ENCODE results near the gene DCT.

The DCT gene

DNA sequence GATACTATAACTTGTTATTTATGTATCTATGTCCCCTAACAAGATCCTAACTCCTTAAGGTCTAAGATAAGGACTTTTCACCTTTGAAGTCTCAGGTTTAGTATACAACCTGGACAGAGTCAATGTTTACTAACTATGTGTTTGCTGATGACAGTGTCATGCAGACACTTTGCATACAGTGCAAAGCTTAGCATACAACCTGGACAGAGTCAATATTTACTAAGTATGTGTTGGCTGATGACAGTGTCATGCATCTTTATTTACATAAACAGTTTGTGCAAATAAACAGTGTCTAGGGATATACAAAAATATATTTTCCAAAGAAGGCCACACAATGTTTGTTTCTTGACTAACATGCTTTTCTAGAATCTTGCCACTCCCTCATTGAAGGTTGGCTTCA lies 34.7 kb downstream of the DCT start:
- DNase-seq = no peak

DNA sequence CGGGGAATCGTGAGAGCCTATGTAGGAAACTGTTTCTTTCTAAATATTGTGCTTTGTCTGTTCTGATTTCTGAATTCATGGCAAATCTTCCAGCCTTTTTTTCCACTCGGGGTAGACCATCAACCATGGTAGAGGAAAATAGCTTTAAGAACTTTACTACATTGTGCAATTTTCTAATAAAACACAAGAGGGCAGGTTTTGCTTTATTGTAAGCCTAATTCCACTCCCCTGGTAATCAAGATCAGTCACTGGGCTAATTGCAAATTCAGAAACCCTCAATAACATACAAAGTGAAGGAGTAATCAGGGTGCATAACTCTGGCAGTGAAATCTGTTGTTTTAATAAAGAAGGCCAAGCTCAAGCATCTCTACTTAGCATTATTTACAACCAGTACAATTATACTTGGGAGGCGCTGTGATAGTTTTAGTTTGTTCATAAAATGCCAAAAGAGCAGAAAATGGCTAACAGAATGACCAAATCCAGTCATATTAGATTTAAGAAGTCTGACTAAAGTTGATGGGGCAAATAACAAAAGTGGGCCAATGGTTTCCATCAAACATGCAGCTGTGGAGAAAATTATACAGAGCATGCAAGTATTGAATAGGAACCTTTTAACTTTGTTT lies 43.8 kb downstream of the DCT start:
- peak; percentile 88 for DNase-seq

DNA sequence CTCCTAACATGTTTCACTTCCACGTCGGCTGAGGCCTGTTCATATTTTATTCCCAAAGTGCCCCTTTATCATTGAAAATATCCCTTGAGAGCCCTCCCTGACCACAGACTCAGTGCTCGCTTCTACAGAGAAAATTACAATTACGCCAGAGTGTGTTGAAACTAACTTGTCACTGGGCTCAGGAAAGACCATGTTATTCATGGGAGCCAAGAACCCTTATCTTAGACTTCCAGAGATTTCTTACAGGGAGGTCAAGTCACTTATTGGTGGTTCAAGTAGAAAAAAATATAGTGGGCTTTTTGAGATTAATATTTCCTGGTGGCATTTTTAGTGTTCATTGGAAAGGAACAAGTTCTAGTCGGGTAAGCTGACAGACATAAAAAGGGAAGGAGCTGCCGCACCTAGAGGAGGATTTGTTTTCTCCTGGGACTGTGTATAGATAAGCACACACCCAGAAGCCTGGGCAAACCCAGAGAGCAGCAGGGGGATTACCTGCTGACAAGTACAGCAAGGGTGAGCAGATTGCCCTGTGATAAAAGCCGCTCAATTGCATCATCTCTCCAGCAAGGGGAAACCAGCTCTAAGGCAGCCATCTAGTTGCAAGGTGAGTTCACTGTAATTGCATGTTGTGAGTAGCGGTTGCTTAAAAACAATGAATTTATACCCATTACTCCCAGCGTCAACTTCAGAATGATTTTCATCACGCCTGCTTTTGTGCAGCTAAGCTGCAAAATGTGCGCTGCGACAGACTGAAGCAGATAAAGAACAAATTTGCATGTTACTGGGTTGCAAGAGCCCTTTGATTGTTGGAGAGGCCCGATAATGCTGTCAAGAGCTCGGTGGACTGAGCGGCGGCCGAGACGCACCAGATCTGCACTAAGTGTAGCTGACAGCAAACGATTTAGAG lies 46.2 kb downstream of the DCT start:
- DNase-seq = peak; percentile 90

DNA sequence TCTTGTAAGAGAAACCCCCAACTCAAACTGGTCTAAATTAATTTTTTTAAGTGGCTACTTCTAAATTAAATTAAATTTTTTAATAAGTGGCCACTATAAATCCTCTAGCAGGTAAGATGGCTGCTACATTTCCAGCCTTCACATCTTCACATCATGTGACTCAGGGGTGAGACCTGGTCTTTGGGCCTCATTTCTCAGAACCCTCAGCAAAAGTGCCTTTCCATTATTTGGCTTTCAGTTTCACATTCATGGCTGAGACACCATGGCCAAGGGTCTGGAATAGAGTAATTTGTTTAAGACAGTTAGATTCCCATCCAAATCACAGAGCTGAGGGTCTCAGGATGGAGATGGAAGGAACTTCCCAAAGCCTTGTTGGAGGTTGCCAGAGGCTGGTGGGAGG lies 47.5 kb downstream of the DCT start:
- peak; percentile 89 for DNase-seq

DNA sequence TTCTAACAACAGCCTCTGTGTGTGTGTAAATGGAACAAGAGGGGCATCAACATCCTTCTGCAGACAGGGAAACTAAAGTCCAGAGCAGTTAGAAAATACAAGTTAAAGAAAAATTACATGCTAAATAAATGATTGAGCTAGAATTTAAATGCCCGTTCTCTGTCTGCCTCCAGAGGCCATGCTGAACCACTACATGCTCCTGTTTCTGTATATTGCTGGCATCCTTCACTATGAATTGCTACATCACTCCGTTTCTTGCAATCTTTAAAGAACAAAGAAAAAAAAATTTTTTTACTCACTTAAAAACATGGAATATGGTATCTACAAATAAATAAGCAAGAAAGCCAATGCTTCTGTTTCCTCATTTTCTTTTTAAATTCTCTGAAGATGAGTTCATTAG lies 47.9 kb downstream of the DCT start:
- peak; percentile 53 for DNase-seq

DNA sequence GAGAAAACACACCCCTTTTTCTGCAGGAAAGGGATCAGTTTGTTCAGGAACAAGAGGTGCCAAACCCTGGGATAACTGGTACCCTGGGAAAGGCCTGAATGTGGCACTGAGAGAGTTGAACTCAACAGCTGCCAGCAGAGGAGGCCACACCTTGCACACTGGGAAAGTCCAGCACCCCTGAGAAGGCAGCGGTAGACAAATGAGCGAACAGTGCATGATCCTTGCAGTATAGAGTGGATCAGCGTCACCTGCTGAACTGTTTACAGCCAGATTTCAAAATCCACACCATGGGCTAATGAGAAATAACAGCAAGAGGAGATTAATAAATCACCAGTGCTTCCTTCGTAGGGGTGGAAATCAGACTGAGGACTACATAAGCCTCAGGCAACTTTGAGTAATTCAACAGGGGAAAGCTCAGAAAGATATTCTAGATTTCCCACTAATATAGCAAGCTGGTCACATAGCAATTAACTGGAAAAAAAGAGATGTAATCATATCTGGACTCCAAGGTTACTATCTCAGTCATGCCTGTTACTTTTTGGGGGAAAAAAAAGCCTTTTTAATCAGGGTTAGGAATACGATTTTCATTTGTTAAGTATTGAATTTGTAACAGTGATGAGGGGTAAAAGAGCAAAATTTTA lies 52.0 kb downstream of the DCT start:
- no peak for DNase-seq

DNA sequence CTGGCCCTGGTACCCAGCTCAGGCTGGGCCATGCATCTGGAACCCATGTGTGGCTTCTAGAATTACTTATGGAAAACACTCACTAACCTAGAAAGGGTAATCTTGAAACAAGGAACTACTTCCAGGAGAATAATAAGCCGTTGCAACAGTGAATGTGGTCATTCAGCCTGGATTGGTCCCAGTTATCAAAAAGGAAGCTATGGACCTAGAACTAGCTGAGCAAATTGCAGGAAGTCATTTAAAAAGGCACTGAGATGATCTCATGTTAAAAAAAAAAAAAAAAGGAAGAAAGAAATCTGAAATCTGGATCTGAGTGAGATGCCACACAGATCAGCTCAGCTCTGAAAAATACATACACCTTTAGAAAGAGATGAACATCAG lies 59.6 kb downstream of the DCT start:
- DNase-seq = peak; percentile 21

DNA sequence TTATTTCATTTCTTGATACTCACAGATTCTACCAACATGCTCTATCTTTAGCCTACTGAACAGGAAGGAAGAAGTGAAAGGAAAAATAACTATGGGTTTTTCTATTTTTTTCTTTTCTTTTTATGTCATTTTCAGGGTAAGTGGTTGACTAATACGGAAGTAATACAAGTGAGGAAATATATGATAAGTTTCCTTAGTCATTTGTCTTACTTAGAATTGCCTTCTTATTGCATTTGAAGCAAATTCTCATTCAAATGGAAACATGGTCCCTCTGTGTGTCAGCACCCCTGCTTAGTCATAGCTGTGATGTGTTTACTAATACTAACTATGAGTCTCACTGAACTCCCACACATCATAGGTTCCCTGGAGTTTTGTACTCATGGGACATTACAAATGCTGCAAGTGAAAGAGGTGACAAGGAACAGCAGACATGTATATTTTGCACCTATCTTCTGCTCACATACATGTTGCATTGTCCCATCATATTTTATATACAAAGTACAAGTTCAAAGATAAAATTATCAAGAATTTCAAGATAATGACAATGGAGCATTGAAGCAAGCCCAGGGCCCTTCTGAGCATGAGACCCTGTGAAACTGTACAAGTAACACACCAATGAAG lies 60.1 kb downstream of the DCT start:
- DNase-seq = peak; percentile 69

DNA sequence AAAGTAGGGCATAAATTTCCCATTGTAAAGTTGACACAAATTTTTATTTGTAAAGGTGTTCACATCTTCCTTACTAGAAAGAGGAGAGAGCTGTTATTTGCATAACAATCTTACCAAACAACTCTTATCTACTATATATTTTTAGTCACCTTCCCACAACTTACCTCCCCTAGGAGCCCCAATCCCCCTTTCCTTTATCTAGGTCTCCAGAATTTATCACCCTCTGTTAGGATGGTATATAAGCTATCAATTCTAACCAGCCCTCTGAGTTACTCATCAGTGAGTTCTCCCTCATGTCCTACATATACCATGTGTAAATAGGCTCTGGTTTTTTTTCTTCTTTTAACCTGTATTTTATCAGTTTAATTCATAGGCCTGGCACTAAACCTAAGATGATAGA lies 62.2 kb downstream of the DCT start:
- DNase-seq = no peak

DNA sequence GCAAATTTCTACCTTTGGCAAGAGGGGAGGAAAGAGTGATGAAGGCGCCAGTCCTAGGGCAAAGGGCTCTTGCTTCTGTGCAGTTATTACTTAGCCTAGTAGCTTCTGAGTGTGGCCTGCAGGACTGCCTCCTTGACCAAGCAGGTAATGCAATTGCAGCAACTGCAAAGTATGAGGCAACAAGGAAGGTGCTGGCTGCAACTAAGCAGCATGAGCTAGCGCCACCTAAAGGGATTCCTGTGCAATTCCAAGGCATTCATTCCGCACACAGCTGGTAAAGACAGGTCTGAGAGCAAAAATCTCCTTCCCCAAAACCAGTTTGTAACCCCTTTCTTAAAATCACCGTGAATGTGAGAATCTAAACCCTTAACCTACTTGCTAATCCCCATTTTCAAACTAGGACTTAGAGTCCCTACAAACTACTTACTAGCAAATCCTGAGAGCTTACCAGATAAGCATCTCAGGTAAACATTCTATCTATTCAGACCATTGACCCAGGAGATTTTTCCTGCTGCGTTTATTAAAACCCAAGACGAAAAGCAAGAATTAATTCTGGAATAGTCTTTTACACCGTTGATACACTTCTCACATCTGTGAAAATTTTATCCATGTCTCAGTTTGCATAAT lies 62.9 kb downstream of the DCT start:
- peak; percentile 45 for DNase-seq

DNA sequence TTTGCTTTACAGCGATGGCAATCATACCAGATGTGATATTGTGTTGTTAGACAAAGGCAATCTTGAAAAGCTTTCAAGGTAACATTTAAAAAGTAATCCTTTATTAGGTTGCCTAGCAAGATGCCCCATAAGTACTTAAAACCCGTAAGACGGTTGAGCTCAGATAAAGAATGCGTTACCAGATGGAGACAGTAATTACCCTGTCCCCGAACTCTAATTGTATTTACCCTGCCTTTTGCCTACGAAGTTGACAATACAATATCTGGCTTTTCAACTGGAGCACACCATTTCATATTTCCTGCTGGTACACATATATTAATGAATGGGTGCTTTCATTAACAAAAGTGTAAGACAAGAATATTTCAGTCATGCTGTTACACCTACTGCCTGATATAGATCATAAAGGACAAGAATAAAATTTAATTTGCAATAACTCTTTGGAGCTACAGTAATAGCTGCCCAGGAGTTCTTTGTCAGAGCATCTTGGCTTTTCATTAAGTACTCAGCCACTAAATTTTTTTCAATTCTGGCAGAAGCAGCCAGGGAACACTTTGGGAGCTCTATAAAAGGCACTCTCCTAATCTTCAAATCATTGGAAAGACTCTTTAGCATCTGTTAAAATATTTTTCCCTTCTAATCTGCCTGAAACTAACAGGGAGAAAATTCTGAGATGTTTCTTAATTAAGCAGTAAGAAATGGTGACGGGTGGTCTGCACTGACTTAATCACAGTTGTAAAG lies 63.8 kb downstream of the DCT start:
- no peak for DNase-seq

DNA sequence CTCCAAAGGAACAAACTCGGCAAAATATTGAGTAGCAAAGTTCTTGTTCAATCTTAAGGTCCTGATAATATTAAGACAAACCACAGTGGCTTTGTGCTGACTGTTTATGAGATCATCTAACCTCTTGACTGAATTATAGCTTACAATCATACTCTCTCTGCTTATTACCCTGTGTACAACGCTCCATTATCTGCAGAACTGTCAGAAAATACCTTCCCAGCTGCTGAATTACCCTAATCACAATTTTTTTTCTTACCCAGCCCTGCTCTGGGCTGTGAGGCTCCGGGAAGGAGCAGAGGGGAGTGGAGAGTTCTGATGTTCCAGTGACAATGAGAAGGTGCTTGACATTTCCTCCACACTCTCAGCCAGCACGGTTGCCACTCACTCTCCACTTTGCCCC lies 64.8 kb downstream of the DCT start:
- no peak for DNase-seq

DNA sequence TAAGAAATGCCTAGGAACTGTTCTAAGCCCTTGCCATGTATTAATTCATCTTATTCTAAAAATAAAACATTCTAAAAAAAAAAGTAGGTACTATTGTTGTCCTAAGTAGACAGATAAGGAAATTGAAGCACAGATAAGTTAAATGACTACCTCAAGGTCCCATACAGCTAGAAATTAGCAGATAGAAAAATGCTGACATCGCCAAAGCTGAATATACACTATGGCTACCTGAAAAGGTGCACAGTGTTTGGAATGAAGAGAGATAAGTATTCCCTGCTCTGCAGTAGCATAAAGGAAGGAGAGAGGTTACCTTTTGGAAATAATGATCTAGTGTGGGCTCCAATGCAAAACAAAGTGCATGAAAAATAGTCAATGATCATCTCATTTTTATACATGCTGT lies 65.3 kb downstream of the DCT start:
- DNase-seq = no peak

DNA sequence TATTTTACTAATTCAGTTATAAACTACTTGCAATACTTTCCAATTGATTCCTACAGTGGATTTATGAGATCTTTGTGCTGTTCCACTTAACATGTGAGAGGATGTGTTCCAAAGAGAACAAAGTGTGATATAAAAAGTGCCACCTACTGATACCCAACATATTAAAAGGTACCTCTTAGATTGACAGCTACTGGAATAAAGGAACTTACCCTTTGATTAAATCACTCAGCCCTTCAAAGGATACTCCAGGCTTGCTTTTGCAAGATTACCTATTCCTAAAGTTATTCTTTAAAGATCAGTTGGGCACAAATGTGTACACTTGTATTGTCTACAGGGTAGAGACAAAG lies 65.9 kb downstream of the DCT start:
- DNase-seq = no peak

DNA sequence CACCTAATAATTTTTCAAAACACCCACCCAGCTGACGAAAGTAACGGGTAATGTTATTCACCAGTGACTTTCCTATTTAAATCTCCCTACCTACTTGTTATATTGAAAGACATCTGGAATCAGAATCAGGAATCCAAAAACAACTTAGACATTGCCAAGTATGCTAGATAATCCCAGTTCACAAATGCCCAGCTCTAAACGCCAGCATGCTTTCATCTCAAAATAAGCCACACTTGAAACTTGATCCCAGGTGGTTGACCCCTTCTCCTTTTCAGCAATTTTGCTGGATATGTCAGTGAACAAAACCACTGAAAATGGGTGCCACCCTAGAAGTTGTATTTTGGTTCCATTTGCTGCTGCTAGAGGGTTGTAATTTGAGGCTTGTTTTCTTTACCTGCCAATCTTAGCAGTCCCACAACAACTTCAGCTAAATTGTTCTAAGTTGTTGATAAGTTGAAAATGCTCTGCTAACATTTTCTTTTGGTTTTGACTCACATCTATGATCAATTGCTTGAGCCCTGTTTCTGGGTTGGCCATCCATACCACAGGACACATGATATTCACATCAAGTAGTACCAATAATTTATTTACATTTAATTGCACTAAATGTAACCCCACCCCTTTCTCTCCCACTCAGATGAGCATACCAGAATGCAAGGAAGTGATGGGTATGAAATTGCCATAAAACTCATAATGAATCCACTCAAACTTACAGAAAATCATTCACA lies 66.4 kb downstream of the DCT start:
- no peak for DNase-seq

DNA sequence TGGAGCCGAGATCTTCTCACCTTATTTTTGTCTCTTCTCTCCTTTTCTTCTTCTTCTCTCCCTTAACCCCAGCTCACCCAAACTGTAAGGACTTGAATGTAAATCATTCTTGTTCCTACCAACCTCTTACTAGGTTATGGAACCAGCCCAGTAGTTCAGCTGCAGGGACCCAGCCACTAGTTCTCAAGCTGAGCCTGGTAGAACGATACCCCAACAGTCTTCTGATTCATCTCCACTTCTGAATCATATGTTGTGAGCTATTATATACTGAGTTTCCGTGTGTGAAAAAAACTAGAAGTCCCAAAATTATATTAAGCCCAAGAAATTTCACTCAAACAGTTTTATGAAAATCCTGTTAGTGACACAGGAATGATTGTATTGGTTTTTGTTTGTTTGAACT lies 67.7 kb downstream of the DCT start:
- DNase-seq = no peak

DNA sequence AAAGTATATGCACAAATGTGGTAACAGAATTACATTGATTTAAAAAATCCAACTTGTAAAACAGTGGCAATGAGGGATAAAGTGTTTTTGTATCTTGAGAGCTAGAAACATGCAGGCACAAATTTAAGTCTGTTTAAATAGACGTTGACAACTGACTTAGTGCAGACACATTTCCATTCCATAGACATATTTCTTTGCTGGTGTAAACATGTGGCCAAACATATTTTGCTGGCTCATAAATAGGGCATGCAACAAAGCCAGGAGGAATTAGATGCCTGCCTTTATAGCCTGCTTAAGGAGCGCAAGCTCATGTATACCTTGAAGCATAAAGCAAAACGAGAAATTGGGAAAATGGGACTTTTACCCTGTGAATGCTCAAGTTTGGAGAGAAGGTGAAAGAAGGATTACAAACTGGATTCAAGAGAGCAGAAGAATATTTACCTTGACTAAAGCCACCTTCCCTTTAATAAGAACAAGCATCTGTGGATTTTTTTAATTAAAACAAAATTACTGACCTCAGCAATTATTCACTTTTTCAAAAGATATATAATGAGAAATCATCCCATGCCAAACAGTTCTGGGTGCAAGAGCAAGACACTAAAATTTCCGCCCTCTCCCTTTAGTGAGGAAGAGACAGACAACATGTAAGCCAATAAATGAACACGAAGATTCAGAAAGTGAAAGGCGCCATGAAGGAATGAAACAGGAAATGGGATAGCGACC lies 71.0 kb downstream of the DCT start:
- DNase-seq = no peak

DNA sequence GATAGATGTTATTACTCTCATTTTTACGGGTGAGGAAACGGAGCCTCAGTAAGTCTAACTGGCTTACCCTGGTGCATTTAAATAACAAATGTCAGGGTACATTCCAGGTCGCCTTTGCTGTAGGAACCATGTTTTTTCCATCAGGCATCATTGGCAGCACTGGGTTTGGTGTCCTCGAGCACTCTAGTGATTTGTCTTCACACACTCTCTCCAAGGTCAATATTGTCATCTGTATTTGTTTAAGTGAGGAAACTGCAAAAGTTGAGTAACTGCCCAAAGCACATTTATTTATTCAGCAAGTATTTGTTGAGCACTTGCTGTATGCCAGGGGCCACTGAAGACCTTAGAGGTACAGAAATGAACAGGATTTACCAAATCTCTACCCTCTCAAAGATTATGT lies 78.6 kb downstream of the DCT start:
- DNase-seq = no peak

DNA sequence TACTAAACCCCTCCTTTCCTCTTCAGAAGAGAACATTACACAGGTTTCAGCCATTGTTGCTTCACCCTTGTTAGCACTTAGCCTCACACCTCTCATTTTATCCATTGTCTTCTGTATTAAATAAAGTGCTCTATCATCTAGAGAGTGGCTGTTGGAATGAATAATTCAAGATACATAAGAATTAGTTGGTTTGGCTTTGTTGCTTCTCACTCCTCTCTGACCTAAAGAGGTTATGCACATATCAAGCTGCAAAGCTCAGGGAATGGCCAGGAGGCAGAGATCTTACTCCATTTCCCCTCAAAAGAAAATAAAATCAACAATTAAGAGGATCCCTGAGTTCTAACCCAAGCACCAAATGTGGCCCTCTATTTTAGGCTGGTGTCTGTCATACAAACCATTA lies 79.7 kb downstream of the DCT start:
- no peak for DNase-seq

DNA sequence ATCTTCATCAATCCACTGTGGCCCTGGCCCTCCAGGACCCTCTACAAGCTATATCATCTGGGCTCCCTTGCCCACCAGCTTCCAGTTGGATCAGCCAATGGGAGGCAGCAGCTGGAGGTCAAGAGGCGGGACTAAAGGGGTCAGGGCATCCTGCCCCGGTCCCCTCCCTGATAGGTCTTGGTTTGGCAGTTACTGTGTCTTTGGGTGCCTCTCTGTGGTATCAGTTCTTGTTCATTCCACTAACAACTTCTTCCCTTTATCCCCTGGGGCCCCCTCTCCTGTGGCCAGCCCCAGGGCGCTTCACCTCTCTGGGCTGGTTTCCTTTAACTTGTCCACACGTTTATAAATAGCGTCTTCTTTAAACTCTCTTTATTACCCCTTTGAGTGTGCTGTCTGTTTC lies 83.6 kb downstream of the DCT start:
- DNase-seq = no peak

DNA sequence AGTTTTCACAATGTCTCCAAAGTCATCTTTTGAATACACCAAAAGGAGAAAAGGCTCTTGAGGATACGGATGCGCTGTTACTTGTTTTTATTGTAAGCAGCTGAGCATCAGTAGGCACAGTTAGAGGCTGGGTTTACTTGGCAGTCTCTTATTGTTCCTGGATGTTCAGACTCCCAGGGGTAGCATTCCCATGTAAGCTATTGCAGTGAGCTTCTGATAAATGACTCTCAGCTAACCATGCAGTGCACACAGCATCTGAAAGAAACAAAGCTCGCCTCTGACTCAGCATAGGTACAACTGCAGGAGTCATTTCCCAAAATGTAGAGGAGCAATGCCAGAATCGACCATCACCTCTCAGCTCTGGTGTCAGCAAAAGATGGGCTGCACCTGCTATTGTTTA lies 84.8 kb downstream of the DCT start:
- no peak for DNase-seq
